Measurements from ENCODE around the gene SCN5A.

The SCN5A gene

GRCh38 chr3:38558864-38559263 lies 90.6 kb downstream of the SCN5A start:
- TF ChIP-seq CTCF (IDR thresholded peaks at IDR 0.05; ENCODE audit: low read depth, low read length, missing control alignments) = no peak
- no peak overlapping the region for H3K4me3 ChIP-seq (ENCODE audit: low read depth, low read length)
- no peak for DNase-seq (ENCODE audit: low read depth)

- no peak for DNase-seq (ENCODE audit: low read depth)
- TF ChIP-seq CTCF (IDR thresholded peaks at IDR 0.05; ENCODE audit: low read depth, low read length, missing control alignments) = no peak
- no peak overlapping the region for H3K4me3 ChIP-seq (ENCODE audit: low read depth, low read length)
Observed at GRCh38 chr3:38556640-38557358, 92.7 kb downstream of the SCN5A start.

- H3K4me3 ChIP-seq (ENCODE audit: low read depth, low read length) = no peak overlapping the region
- no peak for DNase-seq (ENCODE audit: low read depth)
- no peak for TF ChIP-seq CTCF (IDR thresholded peaks at IDR 0.05; ENCODE audit: low read depth, low read length, missing control alignments)
Observed at GRCh38 chr3:38555926-38556325, 93.6 kb downstream of the SCN5A start.

GRCh38 chr3:38555149-38555840 lies 94.2 kb downstream of the SCN5A start:
- no peak overlapping the region for H3K4me3 ChIP-seq (ENCODE audit: low read depth, low read length)
- TF ChIP-seq CTCF (IDR thresholded peaks at IDR 0.05; ENCODE audit: low read depth, low read length, missing control alignments) = no peak
- no peak for DNase-seq (ENCODE audit: low read depth)

GRCh38 chr3:38554127-38554827 lies 95.2 kb downstream of the SCN5A start:
- no peak for TF ChIP-seq CTCF (IDR thresholded peaks at IDR 0.05; ENCODE audit: low read depth, low read length, missing control alignments)
- DNase-seq (ENCODE audit: low read depth) = no peak

GRCh38 chr3:38553071-38553470 lies 96.4 kb downstream of the SCN5A start:
- no peak for DNase-seq (ENCODE audit: low read depth)

More at GRCh38 chr3:38554127-38554827, 95.2 kb downstream of the SCN5A start:
- no peak overlapping the region for H3K4me3 ChIP-seq (ENCODE audit: low read depth, low read length)

More at GRCh38 chr3:38553071-38553470, 96.4 kb downstream of the SCN5A start:
- H3K4me3 ChIP-seq (ENCODE audit: low read depth, low read length) = no peak overlapping the region
- TF ChIP-seq CTCF (IDR thresholded peaks at IDR 0.05; ENCODE audit: low read depth, low read length, missing control alignments) = no peak
